Spinal cord (tissue), 10 donors: ENCODE data around the gene TMEM219. TPM values are rescaled to one million over a fixed set of nuclear protein-coding genes. Genes with fewer than 3 reads are reported as not detected.
A peak's percentile ranks its signal among the peaks of the same experiment; 100 is the strongest.

Source experiments
- DNase-seq, 6 donors: peaks; one replicate each; pipeline versions ENCODE4 v3.0.0 to v3.0.0-alpha.2; 2013 to 2015; ENCODE audit warnings: low spot score in 6 of 6, low read depth in 4 of 6
- H3K27ac ChIP-seq: one replicate; pipeline ENCODE4 v1.5.1; 2013; ENCODE audit warnings: low read depth, low read length, control low read depth
- H3K27me3 ChIP-seq: one replicate; pipeline ENCODE4 v1.6.1; 2013; ENCODE audit warnings: low read length; ENCODE audit not compliant: control insufficient read depth, insufficient read depth
- H3K36me3 ChIP-seq: one replicate; pipeline ENCODE4 v1.6.1; 2013; ENCODE audit warnings: low read length; ENCODE audit not compliant: control insufficient read depth, insufficient read depth
- H3K4me1 ChIP-seq: one replicate; pipeline ENCODE4 v1.6.1; 2013; ENCODE audit warnings: low read length; ENCODE audit not compliant: control insufficient read depth, insufficient read depth
- H3K4me3 ChIP-seq: one replicate; pipeline ENCODE4 v1.5.1; 2013; ENCODE audit warnings: low read depth, low read length, control low read depth
- H3K9me3 ChIP-seq: one replicate; pipeline ENCODE4 v1.6.1; 2013; ENCODE audit warnings: low read length; ENCODE audit not compliant: control insufficient read depth, insufficient read depth
- WGBS: methylation state at CpG from one replicate; pipeline ENCODE4 v1.1.5; 2013; ENCODE audit warnings: missing lambda C conversion rate; ENCODE audit not compliant: insufficient coverage; 5-methylcytosine and 5-hydroxymethylcytosine counted together
- polyA plus RNA-seq, 2 donors: library from polyadenylated mRNA; unstranded; fragments of 120-200 nt; gene quantifications; one replicate each; pipeline ENCODE4 v1.2.1, GENCODE V29; 2013; ENCODE audit not compliant: insufficient read length in 2 of 2
- total RNA-seq, 2 donors: library from RNA; depleted of rRNA in 1 of 2; stranded (reverse); fragments of 120-200 nt in 1 of 2; fragments of >200 nt in 1 of 2; gene quantifications; one replicate each; pipeline versions ENCODE4 v1.2.3 to v1.2.4, GENCODE V29; 2013 to 2014
- donor health status: healthy.

TMEM219 gene
- total and polyA plus RNA-seq, 4 donors = 32.5 to 91.4 (median 83.3) TPM

- no peaks in the 10 kb centered on the region for H3K27me3 ChIP-seq
- WGBS = 86% methylated on average over 20 of the region's 25 CpGs
- no peaks in the 10 kb centered on the region for H3K9me3 ChIP-seq
- no peak overlapping the region for H3K4me3 ChIP-seq
- no peak overlapping the region for H3K27ac ChIP-seq
- H3K36me3 ChIP-seq = peaks cover 66% of the 10 kb centered on the region
- DNase-seq = no peak
- H3K4me1 ChIP-seq = peaks cover 26% of the 10 kb centered on the region
Observed at GRCh38 chr16:29993191-29993902, 31.5 kb downstream of the TMEM219 start.

GRCh38 chr16:29993903-29994599 lies 32.2 kb downstream of the TMEM219 start:
- H3K36me3 ChIP-seq = peaks cover 62% of the 10 kb centered on the region
- H3K27ac ChIP-seq = no peak overlapping the region
- WGBS = 89% methylated on average over 7 of the region's 9 CpGs
- H3K9me3 ChIP-seq = no peaks in the 10 kb centered on the region
- H3K4me1 ChIP-seq = peaks cover 26% of the 10 kb centered on the region
- peak overlapping the region; percentile 98 for H3K4me3 ChIP-seq
- DNase-seq = no peak
- H3K27me3 ChIP-seq = no peaks in the 10 kb centered on the region

GRCh38 chr16:29994600-29995323 lies 32.9 kb downstream of the TMEM219 start:
- WGBS = 5% methylated on average over 20 of the region's 24 CpGs
- Histone ChIP-seq H3K27ac (peak overlapping the region; percentile 95), H3K4me3 (peak overlapping the region; percentile 98), H3K36me3 (peaks cover 58% of the 10 kb centered on the region), H3K9me3 (no peaks in the 10 kb centered on the region), H3K27me3 (no peaks in the 10 kb centered on the region), H3K4me1 (peaks cover 26% of the 10 kb centered on the region)
- DNase-seq = no peak

- DNase-seq = peak; percentile 68 to 97 (median 80)
- H3K4me3 ChIP-seq = peak within 1 kb of the TSS; percentile 98
- H3K27ac ChIP-seq = peak within 1 kb of the TSS; percentile 95
- H3K27me3 ChIP-seq = no peaks in the 10 kb centered on the region
- peaks cover 26% of the 10 kb centered on the region for H3K4me1 ChIP-seq
- WGBS = 0% methylated on average over 53 of the region's 53 CpGs
- H3K9me3 ChIP-seq = no peaks in the 10 kb centered on the region
- H3K36me3 ChIP-seq = peaks cover 64% of the 10 kb centered on the region
Observed at GRCh38 chr16:29995324-29995910, 33.5 kb downstream of the TMEM219 start, which contains the start of gene HIRIP3. TSS of gene HIRIP3 (minus strand) at chr16:29995617. CDS start at chr16:29995605, 12 bp downstream.

GRCh38 chr16:29995911-29996765 lies 34.3 kb downstream of the TMEM219 start, which contains the start of gene INO80E:
TSS of gene INO80E (plus strand) at chr16:29996241. CDS start at chr16:29996311, 70 bp downstream.
- Histone ChIP-seq H3K27me3 (no peaks in the 10 kb centered on the region), H3K27ac (peak within 1 kb of the TSS; percentile 95), H3K4me1 (peaks cover 26% of the 10 kb centered on the region), H3K9me3 (no peaks in the 10 kb centered on the region), H3K4me3 (peak within 1 kb of the TSS; percentile 98), H3K36me3 (peaks cover 64% of the 10 kb centered on the region)
- DNase-seq = peak; percentile 87 to 99 (median 96)
- under 1% methylated on average over 65 of the region's 65 CpGs for WGBS

- no peaks in the 10 kb centered on the region for H3K27me3 ChIP-seq
- H3K4me3 ChIP-seq = peak overlapping the region; percentile 98
- H3K4me1 ChIP-seq = peaks cover 26% of the 10 kb centered on the region
- WGBS = 100% methylated on average over 1 of the region's 9 CpGs
- no peak for DNase-seq
- peaks cover 64% of the 10 kb centered on the region for H3K36me3 ChIP-seq
- H3K9me3 ChIP-seq = no peaks in the 10 kb centered on the region
- no peak overlapping the region for H3K27ac ChIP-seq
Observed at GRCh38 chr16:29996766-29997250, 34.9 kb downstream of the TMEM219 start.

GRCh38 chr16:29999605-30000004 lies 37.7 kb downstream of the TMEM219 start:
- Histone ChIP-seq H3K36me3 (peaks cover 64% of the 10 kb centered on the region), H3K4me1 (peaks cover 18% of the 10 kb centered on the region), H3K4me3 (no peak overlapping the region), H3K9me3 (no peaks in the 10 kb centered on the region), H3K27me3 (no peaks in the 10 kb centered on the region), H3K27ac (no peak overlapping the region)
- 91% methylated on average over 6 of the region's 6 CpGs for WGBS
- DNase-seq = no peak

- no peak for DNase-seq
- Histone ChIP-seq H3K9me3 (no peaks in the 10 kb centered on the region), H3K4me3 (no peak overlapping the region), H3K36me3 (peaks cover 75% of the 10 kb centered on the region), H3K27me3 (no peaks in the 10 kb centered on the region), H3K4me1 (peaks cover 16% of the 10 kb centered on the region), H3K27ac (no peak overlapping the region)
- WGBS = 61% methylated on average over 20 of the region's 33 CpGs
Observed at GRCh38 chr16:30000735-30001631, 39.1 kb downstream of the TMEM219 start.
